SU-DHL-6 (cell line): ENCODE measurements around the gene ZNF26.

ENCODE experiments used
- EZH2phosphoT487 ChIP-seq: fragments of 200-600 bp; sonication (generic), shearing (Covaris generic); conservative IDR thresholded peaks from 2 replicates; pipeline ENCODE4 v1.6.1; 2018; ENCODE audit warnings: mild to moderate bottlenecking, antibody characterized with exemption, low read length, moderate library complexity, mixed read lengths
- TF ChIP-seq, protein P1 (sequence below): fragments of 200-600 bp; sonication (generic); IDR thresholded peaks from one replicate; pipeline ENCODE4 v1.5.1; 2017; ENCODE audit warnings: antibody characterized with exemption, mild to moderate bottlenecking, low read length, moderate library complexity; ENCODE audit not compliant: insufficient read depth, poor library complexity, severe bottlenecking

DNA sequence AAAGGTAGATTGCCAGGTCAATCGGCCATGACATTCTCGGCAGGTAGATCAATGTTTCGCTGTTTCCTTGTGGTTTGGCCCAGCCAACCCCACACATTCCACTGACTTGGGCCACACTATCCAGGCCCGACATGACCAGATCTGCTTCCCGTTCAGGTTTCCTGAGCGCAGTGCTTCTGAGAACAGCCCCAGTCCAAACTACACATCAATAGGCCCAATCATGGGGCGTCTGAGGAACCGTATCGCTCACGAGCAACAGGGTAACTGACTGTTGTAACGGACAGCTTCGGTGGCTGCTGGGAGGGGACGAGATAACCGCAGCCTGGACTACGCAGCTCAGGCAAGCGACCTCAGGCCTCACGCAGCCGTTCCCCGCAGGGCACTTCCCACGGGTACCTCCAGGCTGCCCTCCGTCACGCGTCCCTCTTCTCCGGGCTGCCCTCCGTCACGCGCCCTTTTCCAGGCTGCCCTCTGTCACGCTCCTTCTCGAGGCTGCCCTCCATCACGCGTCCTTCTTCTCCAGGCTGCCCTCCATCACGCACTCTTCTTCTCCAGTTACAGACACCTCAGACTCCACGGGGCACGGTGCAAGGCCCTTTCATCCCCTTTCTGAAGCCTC lies 44.7 kb upstream of the ZNF26 start:
- TF ChIP-seq, protein P1, sequence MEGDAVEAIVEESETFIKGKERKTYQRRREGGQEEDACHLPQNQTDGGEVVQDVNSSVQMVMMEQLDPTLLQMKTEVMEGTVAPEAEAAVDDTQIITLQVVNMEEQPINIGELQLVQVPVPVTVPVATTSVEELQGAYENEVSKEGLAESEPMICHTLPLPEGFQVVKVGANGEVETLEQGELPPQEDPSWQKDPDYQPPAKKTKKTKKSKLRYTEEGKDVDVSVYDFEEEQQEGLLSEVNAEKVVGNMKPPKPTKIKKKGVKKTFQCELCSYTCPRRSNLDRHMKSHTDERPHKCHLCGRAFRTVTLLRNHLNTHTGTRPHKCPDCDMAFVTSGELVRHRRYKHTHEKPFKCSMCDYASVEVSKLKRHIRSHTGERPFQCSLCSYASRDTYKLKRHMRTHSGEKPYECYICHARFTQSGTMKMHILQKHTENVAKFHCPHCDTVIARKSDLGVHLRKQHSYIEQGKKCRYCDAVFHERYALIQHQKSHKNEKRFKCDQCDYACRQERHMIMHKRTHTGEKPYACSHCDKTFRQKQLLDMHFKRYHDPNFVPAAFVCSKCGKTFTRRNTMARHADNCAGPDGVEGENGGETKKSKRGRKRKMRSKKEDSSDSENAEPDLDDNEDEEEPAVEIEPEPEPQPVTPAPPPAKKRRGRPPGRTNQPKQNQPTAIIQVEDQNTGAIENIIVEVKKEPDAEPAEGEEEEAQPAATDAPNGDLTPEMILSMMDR: no peak
- TF ChIP-seq EZH2phosphoT487: no peak
